Subcutaneous adipose tissue (tissue), 4 donors: ENCODE data around the gene PALLD. TPM values are rescaled to one million over a fixed set of nuclear protein-coding genes. Genes with fewer than 3 reads are reported as not detected.

Experiments
- total RNA-seq, 4 donors: library from RNA; depleted of rRNA; stranded (reverse); fragments of >200 nt; gene quantifications; one replicate each; pipeline ENCODE4 v1.1.0, GENCODE V29; 2016
- TF ChIP-seq, protein P1 (sequence below): fragments of 450-650 bp; IDR thresholded peaks from one replicate; pipeline ENCODE4 v1.5.1; 2016; ENCODE audit warnings: low read depth, mild to moderate bottlenecking, control low read depth, antibody characterized with exemption, moderate library complexity

The PALLD gene
- total RNA-seq, 4 donors from 2014 or later = 94.1 to 118 (median 110) TPM

DNA sequence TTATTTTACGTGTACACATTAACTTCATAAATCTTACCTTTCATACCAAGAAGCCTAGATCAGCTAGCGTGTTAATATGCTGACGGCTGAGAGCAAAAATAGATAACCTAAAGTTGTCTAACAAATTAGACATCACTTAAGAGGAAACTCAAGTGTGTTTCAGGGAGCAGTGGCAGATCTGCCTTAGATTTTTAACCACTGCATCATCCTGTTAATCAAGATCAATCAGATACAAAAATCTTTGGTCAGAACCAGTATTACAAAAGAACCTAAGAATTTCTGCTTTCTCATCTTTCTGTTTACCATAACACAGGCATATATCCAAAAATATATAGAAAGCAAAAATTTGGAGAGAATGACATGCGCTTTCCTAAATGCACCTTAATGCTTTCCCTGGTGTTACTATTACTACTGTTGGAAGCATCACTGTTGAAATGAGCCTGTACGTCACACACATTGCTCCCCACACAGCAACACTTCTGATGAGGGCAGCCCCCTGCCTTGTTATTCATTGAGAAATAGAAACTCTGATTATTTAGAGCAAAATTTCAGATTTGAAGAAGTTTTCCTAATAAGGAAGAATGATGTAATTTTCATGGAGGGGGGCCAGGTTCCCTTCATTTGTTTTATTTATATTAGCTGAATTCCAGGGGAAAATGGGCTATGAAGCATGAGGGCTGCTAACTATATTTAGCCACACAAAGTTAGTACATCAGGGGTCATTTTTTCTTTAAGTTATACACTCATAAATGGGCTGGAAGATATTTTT lies 360.9 kb downstream of the PALLD start:
- TF ChIP-seq, protein P1, sequence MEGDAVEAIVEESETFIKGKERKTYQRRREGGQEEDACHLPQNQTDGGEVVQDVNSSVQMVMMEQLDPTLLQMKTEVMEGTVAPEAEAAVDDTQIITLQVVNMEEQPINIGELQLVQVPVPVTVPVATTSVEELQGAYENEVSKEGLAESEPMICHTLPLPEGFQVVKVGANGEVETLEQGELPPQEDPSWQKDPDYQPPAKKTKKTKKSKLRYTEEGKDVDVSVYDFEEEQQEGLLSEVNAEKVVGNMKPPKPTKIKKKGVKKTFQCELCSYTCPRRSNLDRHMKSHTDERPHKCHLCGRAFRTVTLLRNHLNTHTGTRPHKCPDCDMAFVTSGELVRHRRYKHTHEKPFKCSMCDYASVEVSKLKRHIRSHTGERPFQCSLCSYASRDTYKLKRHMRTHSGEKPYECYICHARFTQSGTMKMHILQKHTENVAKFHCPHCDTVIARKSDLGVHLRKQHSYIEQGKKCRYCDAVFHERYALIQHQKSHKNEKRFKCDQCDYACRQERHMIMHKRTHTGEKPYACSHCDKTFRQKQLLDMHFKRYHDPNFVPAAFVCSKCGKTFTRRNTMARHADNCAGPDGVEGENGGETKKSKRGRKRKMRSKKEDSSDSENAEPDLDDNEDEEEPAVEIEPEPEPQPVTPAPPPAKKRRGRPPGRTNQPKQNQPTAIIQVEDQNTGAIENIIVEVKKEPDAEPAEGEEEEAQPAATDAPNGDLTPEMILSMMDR = no peak

- TF ChIP-seq, protein P1 = no peak
Measured at GRCh38 chr4:168859100-168859499, 362.2 kb downstream of the PALLD start.

DNA sequence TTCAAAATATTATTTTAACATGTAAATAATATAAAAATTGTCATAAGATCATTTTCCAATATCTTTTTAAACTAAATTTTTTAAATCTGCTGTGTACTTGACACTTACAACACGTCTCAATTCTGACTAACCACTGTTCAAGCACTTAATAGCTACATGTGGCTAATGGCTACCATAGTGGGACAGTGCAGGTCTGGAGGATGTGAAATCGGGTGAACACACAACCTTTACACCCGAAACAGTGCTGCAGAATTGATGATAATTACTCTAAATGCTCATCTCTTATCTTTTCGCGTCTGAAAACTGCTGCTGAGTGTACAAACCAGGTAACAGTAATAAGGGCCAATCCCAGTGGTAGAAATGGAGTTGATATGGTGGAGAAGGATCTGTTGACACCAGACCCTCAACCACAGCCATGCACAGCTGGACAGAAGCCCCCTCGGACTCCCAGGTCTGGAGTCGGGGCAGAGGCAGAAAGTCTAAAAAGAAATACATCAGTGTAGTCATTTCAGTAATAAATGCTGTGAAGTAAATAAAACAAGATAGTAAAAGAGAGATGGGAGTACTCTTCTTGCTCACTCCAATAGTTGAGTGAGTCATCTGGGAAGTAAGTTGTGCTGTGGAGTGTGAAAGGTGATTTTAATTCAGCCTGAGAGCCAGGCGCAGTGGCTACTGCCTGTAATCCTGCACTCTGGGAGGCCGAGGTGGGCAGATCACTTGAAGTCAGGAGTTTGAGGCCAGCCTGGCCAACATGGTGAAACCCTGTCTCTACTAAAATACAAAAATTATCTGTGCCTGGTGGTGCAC lies 363.2 kb downstream of the PALLD start:
- TF ChIP-seq, protein P1 = no peak

- TF ChIP-seq, protein P1 = no peak
Measured at GRCh38 chr4:168860827-168861226, 364.0 kb downstream of the PALLD start.

DNA sequence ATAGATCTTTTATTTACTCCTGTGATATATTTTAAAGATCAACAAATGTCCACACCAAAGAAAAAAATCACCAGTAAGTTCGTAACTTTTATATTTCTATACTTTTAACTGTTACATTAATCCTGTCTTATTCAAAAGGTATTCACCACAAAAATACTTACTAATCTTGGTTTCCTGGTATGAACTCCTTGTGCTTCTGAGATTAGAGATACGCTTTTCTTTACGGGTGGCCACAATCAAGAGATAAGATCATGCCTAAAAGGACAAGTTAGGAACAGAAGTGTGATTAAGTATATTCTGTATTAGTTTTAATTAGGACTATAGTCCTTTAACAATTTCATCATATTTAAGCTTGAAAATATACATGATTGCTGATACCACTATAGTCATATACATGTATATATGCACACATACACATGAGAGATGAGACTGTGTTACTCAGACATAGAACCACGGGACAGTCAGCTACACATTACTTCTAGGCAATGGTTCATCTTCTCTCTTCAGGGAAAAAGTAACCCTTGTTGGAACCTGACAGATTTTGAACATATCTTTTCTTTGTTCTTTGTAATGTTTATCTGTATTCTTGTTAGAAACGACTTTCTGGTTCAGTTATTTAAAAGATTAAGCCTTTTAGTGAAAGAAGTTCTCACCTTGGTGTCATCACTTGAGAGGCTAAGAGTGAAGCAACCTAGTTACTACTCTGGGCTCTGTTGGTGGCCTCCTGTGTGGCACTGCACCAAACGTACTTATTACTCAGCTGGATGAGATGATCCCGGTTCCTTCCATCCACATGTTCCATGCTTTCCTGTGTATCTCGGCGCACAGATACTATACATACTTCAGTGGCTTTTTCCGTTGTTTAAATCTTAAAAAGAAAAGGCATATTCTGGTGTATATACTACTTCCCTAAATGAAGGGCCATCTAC lies 367.1 kb downstream of the PALLD start:
- TF ChIP-seq, protein P1 = no peak

- TF ChIP-seq, protein P1 = no peak
Measured at GRCh38 chr4:168864821-168865541, 368.1 kb downstream of the PALLD start.
